ENCODE data around the gene ELMOD3. TPM values are rescaled to one million over a fixed set of nuclear protein-coding genes. Genes with fewer than 3 reads are reported as not detected.
A peak's percentile ranks its signal among the peaks of the same experiment; 100 is the strongest.

ELMOD3 gene
- total RNA-seq, 1 experiment from 2014 or later = 16.2 TPM

- H3K4me3 Mint-ChIP-seq (ENCODE audit: unreplicated experiment) = peak overlapping the region; percentile 82
These were observed 28.0 kb upstream of the ELMOD3 start for GRCh38 chr2:85326406-85327159.

GRCh38 chr2:85327160-85327821 lies 27.3 kb upstream of the ELMOD3 start:
- no peak for DNase-seq (ENCODE audit: unreplicated experiment)
- no peak for TF ChIP-seq CTCF (IDR thresholded peaks at IDR 0.05; ENCODE audit: unreplicated experiment)
- BruUV-seq (replicated peaks) = TSS peak; percentile 47
- ChIA-PET POLR2A (interaction anchor here (0.6 to 7.9 kb wide), 36 partner anchors 8 to 445 kb away, joined by 3 to 121 read pairs (median 5); partner anchors contain the start of genes ELMOD3, GGCX, MAT2A and RETSAT), CTCF (interaction anchor here (0.7 to 1.3 kb wide), 4 partner anchors 15 to 277 kb away, joined by 3 to 6 read pairs (median 3); partner anchors contain the start of gene MAT2A)
- Mint-ChIP-seq H3K4me3 (ENCODE audit: unreplicated experiment) (peak overlapping the region; percentile 82), H3K27ac (ENCODE audit: low read depth, unreplicated experiment) (peak overlapping the region; percentile 94), H3K36me3 (ENCODE audit: insufficient read depth, unreplicated experiment) (peaks cover 32% of the 10 kb centered on the region), H3K9me3 (ENCODE audit: unreplicated experiment) (no peaks in the 10 kb centered on the region), H3K4me1 (ENCODE audit: insufficient read depth, unreplicated experiment) (peaks cover 16% of the 10 kb centered on the region), H3K27me3 (ENCODE audit: insufficient read depth, unreplicated experiment) (no peaks in the 10 kb centered on the region)
- intact Hi-C loops (cut with micrococcal nuclease) = no loop called here

More at GRCh38 chr2:85326406-85327159, 28.0 kb upstream of the ELMOD3 start:
- TF ChIP-seq CTCF (IDR thresholded peaks at IDR 0.05; ENCODE audit: unreplicated experiment) = no peak
- no peaks in the 10 kb centered on the region for H3K9me3 Mint-ChIP-seq (ENCODE audit: unreplicated experiment)
- H3K27me3 Mint-ChIP-seq (ENCODE audit: insufficient read depth, unreplicated experiment) = no peaks in the 10 kb centered on the region
- peaks cover 39% of the 10 kb centered on the region for H3K36me3 Mint-ChIP-seq (ENCODE audit: insufficient read depth, unreplicated experiment)
- intact Hi-C loops (cut with micrococcal nuclease) = no loop called here
- CTCF ChIA-PET = interaction anchor here (0.5 to 1.3 kb wide), 7 partner anchors 9 to 278 kb away, joined by 3 to 6 read pairs (median 3); partner anchors contain the start of gene MAT2A
- BruUV-seq (replicated peaks) = no TSS peak
- no peak for DNase-seq (ENCODE audit: unreplicated experiment)
- POLR2A ChIA-PET = interaction anchor here (0.6 to 7.9 kb wide), 29 partner anchors 9 to 445 kb away, joined by 3 to 121 read pairs (median 5); partner anchors contain the start of genes ELMOD3, GGCX, MAT2A and RETSAT
- no peak overlapping the region for H3K27ac Mint-ChIP-seq (ENCODE audit: low read depth, unreplicated experiment)
- peaks cover 16% of the 10 kb centered on the region for H3K4me1 Mint-ChIP-seq (ENCODE audit: insufficient read depth, unreplicated experiment)

- Mint-ChIP-seq H3K27me3 (ENCODE audit: insufficient read depth, unreplicated experiment) (no peaks in the 10 kb centered on the region), H3K36me3 (ENCODE audit: insufficient read depth, unreplicated experiment) (peaks cover 25% of the 10 kb centered on the region), H3K4me1 (ENCODE audit: insufficient read depth, unreplicated experiment) (peaks cover 16% of the 10 kb centered on the region), H3K9me3 (ENCODE audit: unreplicated experiment) (no peaks in the 10 kb centered on the region), H3K27ac (ENCODE audit: low read depth, unreplicated experiment) (peak within 1 kb of the TSS; percentile 94), H3K4me3 (ENCODE audit: unreplicated experiment) (peak within 1 kb of the TSS; percentile 82)
- intact Hi-C loops (cut with micrococcal nuclease) = loop anchor here (1.0 kb wide), 1 partner anchor 25 kb away; no protein-coding TSS in a partner anchor
- TF ChIP-seq CTCF (IDR thresholded peaks at IDR 0.05; ENCODE audit: unreplicated experiment) = no peak
- ChIA-PET CTCF (interaction anchor here (0.7 to 1.3 kb wide), 3 partner anchors 30 to 228 kb away, joined by 3 to 6 read pairs (median 3); partner anchors contain the start of gene MAT2A), POLR2A (interaction anchor here (0.5 to 7.9 kb wide), 36 partner anchors 9 to 402 kb away, joined by 3 to 121 read pairs (median 5); partner anchors contain the start of genes ELMOD3, GGCX, MAT2A and RETSAT)
- peak; percentile 92 for DNase-seq (ENCODE audit: unreplicated experiment)
- TSS peak; percentile 91 for BruUV-seq (replicated peaks)
These were observed 26.5 kb upstream of the ELMOD3 start, which contains the start of gene TGOLN2 for GRCh38 chr2:85327822-85328617. Gene TGOLN2, minus strand, starts transcription at chr2:85327989. Its CDS starts 27 bp downstream, at chr2:85327962.

All from MCF 10A (cell line).